ENCODE results near the gene WNT9B.

DNA sequence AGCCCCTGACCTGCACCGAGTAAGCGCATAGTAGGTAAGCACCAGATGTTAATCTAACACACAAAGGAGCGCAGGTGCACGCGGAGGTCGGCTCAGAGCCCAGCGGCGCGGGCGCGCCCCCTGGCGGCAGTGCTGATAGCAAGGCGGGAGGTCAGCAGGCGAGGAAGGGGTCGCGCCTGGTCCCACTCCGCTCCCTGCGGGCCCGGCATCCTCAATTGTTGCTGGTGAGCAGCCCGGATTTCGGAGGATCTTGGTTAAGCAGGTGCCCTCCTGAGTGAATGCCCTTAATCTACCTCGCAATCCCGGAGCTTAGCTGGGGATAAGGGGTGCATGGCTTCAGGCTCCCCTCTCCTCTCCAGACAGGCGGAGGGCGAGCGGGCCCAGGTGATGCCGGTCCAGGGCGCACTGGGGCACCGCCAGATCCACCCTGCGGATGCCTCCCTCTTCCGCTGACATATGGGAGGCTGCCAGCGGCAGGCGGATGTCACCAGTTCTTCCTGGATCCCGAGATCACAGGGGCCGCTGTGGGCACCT lies 28.9 kb upstream of the WNT9B start:
- TF ChIP-seq, protein P1, sequence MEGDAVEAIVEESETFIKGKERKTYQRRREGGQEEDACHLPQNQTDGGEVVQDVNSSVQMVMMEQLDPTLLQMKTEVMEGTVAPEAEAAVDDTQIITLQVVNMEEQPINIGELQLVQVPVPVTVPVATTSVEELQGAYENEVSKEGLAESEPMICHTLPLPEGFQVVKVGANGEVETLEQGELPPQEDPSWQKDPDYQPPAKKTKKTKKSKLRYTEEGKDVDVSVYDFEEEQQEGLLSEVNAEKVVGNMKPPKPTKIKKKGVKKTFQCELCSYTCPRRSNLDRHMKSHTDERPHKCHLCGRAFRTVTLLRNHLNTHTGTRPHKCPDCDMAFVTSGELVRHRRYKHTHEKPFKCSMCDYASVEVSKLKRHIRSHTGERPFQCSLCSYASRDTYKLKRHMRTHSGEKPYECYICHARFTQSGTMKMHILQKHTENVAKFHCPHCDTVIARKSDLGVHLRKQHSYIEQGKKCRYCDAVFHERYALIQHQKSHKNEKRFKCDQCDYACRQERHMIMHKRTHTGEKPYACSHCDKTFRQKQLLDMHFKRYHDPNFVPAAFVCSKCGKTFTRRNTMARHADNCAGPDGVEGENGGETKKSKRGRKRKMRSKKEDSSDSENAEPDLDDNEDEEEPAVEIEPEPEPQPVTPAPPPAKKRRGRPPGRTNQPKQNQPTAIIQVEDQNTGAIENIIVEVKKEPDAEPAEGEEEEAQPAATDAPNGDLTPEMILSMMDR (IDR thresholded peaks at IDR 0.05): no peak
- TF ChIP-seq POLR2A (IDR thresholded peaks at IDR 0.05): no peak

Data from uterus (tissue), 2 donors.